HepG2 (cell line): Measurements from ENCODE around the gene NKPD1. TPM values are rescaled to one million over a fixed set of nuclear protein-coding genes. Genes with fewer than 3 reads are reported as not detected.

Source experiments
- ATAC-seq: fragments of 200-7000 bp; cut with Tn5 transposase; 3 replicates; pipeline ENCODE4 v1.9.1; 2020; ENCODE audit warnings: mild to moderate bottlenecking, moderate library complexity
- BruUV-seq: library from RNA; stranded (reverse); fragments of 400-500 nt; replicated peaks from 2 replicates; lab custom pipeline; 2021; lab: Mats Ljungman, UMichigan
- CTCF ChIA-PET: fragments of 300-600 bp; formaldehyde crosslinking; extraction: SDS; loops from one replicate; lab custom pipeline; 2021; ENCODE audit warnings: low total read pairs, inconsistent platforms, low intra/inter-chr PET ratio; lab: Yijun Ruan, JAX
- POLR2A ChIA-PET: fragments of 350-600 bp; sonication (Branson Sonifier 250); formaldehyde crosslinking; loops from one replicate; lab custom pipeline; 2020; ENCODE audit warnings: antibody characterized with exemption, inconsistent platforms; lab: Yijun Ruan, JAX
- DNase-seq: peaks from one replicate; pipeline ENCODE4 v3.0.0-alpha.2; 2015; ENCODE audit warnings: low spot score
- FAIRE-seq: peaks from 3 replicates; lab custom pipeline; 2011; peaks lifted over from hg19 to GRCh38; lab: Jason Lieb, UNC
- H2AFZ ChIP-seq: one replicate; pipeline ENCODE4 v1.6.1; 2011; ENCODE audit warnings: low read length, inconsistent platforms
- H3K27ac ChIP-seq: fragments of 300-600 bp; 3 replicates; pipeline ENCODE4 v1.8.0; 2011; ENCODE audit warnings: mixed run types, mild to moderate bottlenecking, mixed read lengths, low read length, inconsistent platforms; ENCODE audit not compliant: insufficient read depth; ENCODE audit errors: extremely low read length
- H3K27me3 ChIP-seq, 2 experiments: fragments of 200-600 bp in 1 of 2; 2 replicates in 1 of 2; 3 replicates in 1 of 2; pipeline versions ENCODE4 v1.6.0 to v1.8.0; 2011; ENCODE audit warnings: low read length in 2 of 2, mild to moderate bottlenecking in 2 of 2, moderate library complexity in 2 of 2, inconsistent platforms in 1 of 2; ENCODE audit not compliant: insufficient read depth in 2 of 2, control insufficient read depth in 1 of 2
- H3K36me3 ChIP-seq, 2 experiments: fragments of 200-600 bp in 1 of 2; replicated peaks in 1 of 2; 2 replicates in 1 of 2; 3 replicates in 1 of 2; pipeline versions ENCODE4 v1.5.1 to v1.8.0; 2011; ENCODE audit warnings: low read length in 2 of 2, inconsistent platforms in 1 of 2; ENCODE audit not compliant: insufficient read depth in 2 of 2, control insufficient read depth in 1 of 2
- H3K4me1 ChIP-seq: 2 replicates; pipeline ENCODE4 v1.5.1; 2012; ENCODE audit warnings: low read length, inconsistent platforms; ENCODE audit not compliant: insufficient read depth
- H3K4me2 ChIP-seq: 2 replicates; pipeline ENCODE4 v1.6.0; 2011; ENCODE audit warnings: low read depth, low read length, inconsistent platforms
- H3K4me3 ChIP-seq, 3 experiments: fragments of 200-600 bp in 1 of 3; sonication (generic), shearing (Covaris generic) in 1 of 3; replicated peaks in 1 of 3; 2 replicates each; pipeline ENCODE4 v1.5.1; 2011 to 2016; ENCODE audit warnings: low read length in 3 of 3, inconsistent platforms in 2 of 3, low read depth in 2 of 3, mild to moderate bottlenecking in 2 of 3, control low read depth in 1 of 3, mixed read lengths in 1 of 3; ENCODE audit not compliant: insufficient read depth in 1 of 3
- H3K79me2 ChIP-seq: one replicate; pipeline ENCODE4 v1.6.1; 2011; ENCODE audit warnings: low read length, inconsistent platforms; ENCODE audit not compliant: insufficient read depth
- H3K9ac ChIP-seq: 2 replicates; pipeline ENCODE4 v1.6.0; 2011; ENCODE audit warnings: mild to moderate bottlenecking, low read depth, low read length, inconsistent platforms; ENCODE audit not compliant: insufficient read depth
- H3K9me3 ChIP-seq: 2 replicates; pipeline ENCODE4 v1.5.1; 2012; ENCODE audit warnings: mild to moderate bottlenecking, low read length
- H4K20me1 ChIP-seq: 2 replicates; pipeline ENCODE4 v1.6.0; 2011; ENCODE audit warnings: inconsistent platforms, mild to moderate bottlenecking, low read length, moderate library complexity; ENCODE audit not compliant: insufficient read depth
- BHLHE40 ChIP-seq: IDR thresholded peaks from 2 replicates; pipeline ENCODE4 v1.6.1; 2011; ENCODE audit warnings: low read length, improper control_type of control experiment
- FOXC1 ChIP-seq: sonication (generic); formaldehyde crosslinking; IDR thresholded peaks from 2 replicates; pipeline ENCODE4 v1.8.0; 2022; ENCODE audit warnings: mild to moderate bottlenecking, missing genetic modification reagents, borderline replicate concordance
- GLI4 ChIP-seq: sonication (generic); formaldehyde crosslinking; IDR thresholded peaks from 2 replicates; pipeline ENCODE4 v1.5.1; 2020; ENCODE audit warnings: missing genetic modification reagents, mild to moderate bottlenecking, moderate library complexity, borderline replicate concordance
- NR2F2 ChIP-seq: IDR thresholded peaks from 2 replicates; pipeline ENCODE4 v1.6.1; 2012; ENCODE audit warnings: low read depth, inconsistent platforms, borderline replicate concordance
- PHF20 ChIP-seq: sonication (generic); formaldehyde crosslinking; IDR thresholded peaks from 2 replicates; pipeline ENCODE4 v1.5.0; 2020; ENCODE audit warnings: mild to moderate bottlenecking, missing genetic modification reagents
- RXRB ChIP-seq: IDR thresholded peaks from 2 replicates; pipeline ENCODE4 v1.6.1; 2016; ENCODE audit warnings: borderline replicate concordance, missing genetic modification reagents, missing compliant biosample characterization
- SKI ChIP-seq: fragments of 450-650 bp; IDR thresholded peaks from one replicate; pipeline ENCODE4 v1.6.1; 2018; ENCODE audit warnings: mild to moderate bottlenecking; ENCODE audit not compliant: partially characterized antibody
- ZEB1 ChIP-seq: IDR thresholded peaks from 2 replicates; pipeline ENCODE4 v1.6.1; 2012; ENCODE audit warnings: mild to moderate bottlenecking, low read depth, inconsistent platforms; ENCODE audit not compliant: insufficient replicate concordance
- ZNF556 ChIP-seq: sonication (generic); formaldehyde crosslinking; IDR thresholded peaks from 2 replicates; pipeline ENCODE4 v1.4.0; 2020; ENCODE audit warnings: mild to moderate bottlenecking, missing genetic modification reagents, borderline replicate concordance
- ZNF572 ChIP-seq: sonication (generic); formaldehyde crosslinking; IDR thresholded peaks from 2 replicates; pipeline ENCODE4 v1.5.1; 2020; ENCODE audit warnings: mild to moderate bottlenecking, missing genetic modification reagents
- ZNF703 ChIP-seq: sonication (generic); formaldehyde crosslinking; IDR thresholded peaks from 2 replicates; pipeline ENCODE4 v1.5.1; 2020; ENCODE audit warnings: missing genetic modification reagents, mild to moderate bottlenecking, moderate library complexity, borderline replicate concordance
- WGBS: methylation state at CpG from one replicate; pipeline ENCODE4 v1.1.6; 2017; ENCODE audit warnings: low lambda C conversion rate; 5-methylcytosine and 5-hydroxymethylcytosine counted together
- in situ Hi-C: cut with HindIII; loops from 2 replicates; pipeline ENCODE4 v1.10.0; 2017; ENCODE audit warnings: low pct_unique_long_range_greater_than_20kb; ENCODE audit not compliant: extremely low pct_ligation_motif_present
- intact Hi-C: fragments of 100-400 bp; cut with micrococcal nuclease; formaldehyde crosslinking; loops from one replicate; pipeline ENCODE4 v1.10.0; 2022; ENCODE audit not compliant: unreplicated experiment
- polyA plus RNA-seq, 8 experiments: library from polyadenylated mRNA; depleted of rRNA in 3 of 8; stranded (reverse) in 7 of 8; unstranded in 1 of 8; fragments of >200 nt; fragmentation: Illumina TruSeq in 4 of 8; extraction: Trizol in 4 of 8; gene quantifications; 2 replicates each; pipeline versions ENCODE4 v1.2.1 to v1.2.3, GENCODE V29; 2011 to 2016; ENCODE audit warnings: low read depth in 4 of 8, missing spikeins in 1 of 8, mixed read lengths in 1 of 8; ENCODE audit not compliant: insufficient read depth in 1 of 8
- total RNA-seq, 5 experiments: library from RNA; depleted of rRNA; stranded (reverse); fragments of >200 nt; fragmentation: Illumina TruSeq; extraction: Trizol; gene quantifications; 2 replicates each; pipeline ENCODE4 v1.2.3, GENCODE V29; 2016; ENCODE audit warnings: low read depth in 1 of 5
- TF ChIP-seq, protein P1 (sequence below): IDR thresholded peaks from 2 replicates; pipeline ENCODE4 v1.6.1; 2016; ENCODE audit warnings: missing compliant biosample characterization, missing genetic modification reagents, borderline replicate concordance
- TF ChIP-seq, protein P2 (sequence below): IDR thresholded peaks from 2 replicates; pipeline ENCODE4 v1.6.1; 2012; ENCODE audit warnings: low read depth, low read length, improper control_type of control experiment
- TF ChIP-seq, protein P3 (sequence below): sonication (generic); formaldehyde crosslinking; IDR thresholded peaks from 2 replicates; pipeline ENCODE4 v1.4.0; 2020; ENCODE audit warnings: missing genetic modification reagents, low read depth, mild to moderate bottlenecking, borderline replicate concordance
- TF ChIP-seq, protein P4 (sequence below): sonication (generic); formaldehyde crosslinking; conservative IDR thresholded peaks from 2 replicates; pipeline ENCODE4 v1.4.0; 2020; ENCODE audit warnings: missing genetic modification reagents

NKPD1 gene
- total and polyA plus RNA-seq, 2 of the 13 experiments (the other 11 are each of a cell fraction or from before 2014, with no cell fraction given) = 0.03 TPM; not detected in 1

DNA sequence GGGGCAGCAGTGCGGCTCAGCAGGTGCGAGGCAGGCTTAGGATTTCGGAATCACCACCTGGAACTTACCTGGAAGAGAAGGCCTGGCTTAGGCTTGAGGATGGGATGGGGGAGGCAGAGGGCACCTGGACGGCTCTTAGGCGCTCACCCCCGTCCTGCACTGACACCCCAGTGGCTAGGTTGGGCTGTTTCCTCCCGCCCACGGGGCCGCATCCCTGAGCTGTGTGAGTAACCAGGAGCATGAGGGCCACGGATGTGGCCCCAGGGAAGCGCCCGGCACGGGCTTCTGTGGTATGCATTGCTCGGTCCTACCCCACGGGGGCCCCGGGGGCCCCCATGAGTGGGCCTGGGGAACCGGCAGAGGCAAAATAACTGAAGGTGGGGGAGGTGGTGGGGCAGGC, 2.4 kb upstream of the NKPD1 start:
- TF ChIP-seq ZNF703 (CRISPR knock-in tag) (no peak), NR2F2 (no peak), RXRB (no peak), ZNF572 (CRISPR knock-in tag) (no peak), SKI (no peak), FOXC1 (CRISPR knock-in tag) (no peak), ZNF556 (no peak), ZEB1 (no peak), BHLHE40 (no peak), GLI4 (CRISPR knock-in tag) (no peak), PHF20 (CRISPR knock-in tag) (no peak)
- TF ChIP-seq, protein P1, sequence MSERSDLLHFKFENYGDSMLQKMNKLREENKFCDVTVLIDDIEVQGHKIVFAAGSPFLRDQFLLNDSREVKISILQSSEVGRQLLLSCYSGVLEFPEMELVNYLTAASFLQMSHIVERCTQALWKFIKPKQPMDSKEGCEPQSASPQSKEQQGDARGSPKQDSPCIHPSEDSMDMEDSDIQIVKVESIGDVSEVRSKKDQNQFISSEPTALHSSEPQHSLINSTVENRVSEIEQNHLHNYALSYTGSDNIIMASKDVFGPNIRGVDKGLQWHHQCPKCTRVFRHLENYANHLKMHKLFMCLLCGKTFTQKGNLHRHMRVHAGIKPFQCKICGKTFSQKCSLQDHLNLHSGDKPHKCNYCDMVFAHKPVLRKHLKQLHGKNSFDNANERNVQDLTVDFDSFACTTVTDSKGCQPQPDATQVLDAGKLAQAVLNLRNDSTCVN (CRISPR knock-in tag) = no peak
- TF ChIP-seq, protein P2, sequence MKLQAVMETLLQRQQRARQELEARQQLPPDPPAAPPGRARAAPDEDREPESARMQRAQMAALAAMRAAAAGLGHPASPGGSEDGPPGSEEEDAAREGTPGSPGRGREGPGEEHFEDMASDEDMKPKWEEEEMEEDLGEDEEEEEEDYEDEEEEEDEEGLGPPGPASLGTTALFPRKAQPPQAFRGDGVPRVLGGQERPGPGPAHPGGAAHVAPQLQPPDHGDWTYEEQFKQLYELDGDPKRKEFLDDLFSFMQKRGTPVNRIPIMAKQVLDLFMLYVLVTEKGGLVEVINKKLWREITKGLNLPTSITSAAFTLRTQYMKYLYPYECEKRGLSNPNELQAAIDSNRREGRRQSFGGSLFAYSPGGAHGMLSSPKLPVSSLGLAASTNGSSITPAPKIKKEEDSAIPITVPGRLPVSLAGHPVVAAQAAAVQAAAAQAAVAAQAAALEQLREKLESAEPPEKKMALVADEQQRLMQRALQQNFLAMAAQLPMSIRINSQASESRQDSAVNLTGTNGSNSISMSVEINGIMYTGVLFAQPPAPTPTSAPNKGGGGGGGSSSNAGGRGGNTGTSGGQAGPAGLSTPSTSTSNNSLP = no peak
- TF ChIP-seq, protein P3, sequence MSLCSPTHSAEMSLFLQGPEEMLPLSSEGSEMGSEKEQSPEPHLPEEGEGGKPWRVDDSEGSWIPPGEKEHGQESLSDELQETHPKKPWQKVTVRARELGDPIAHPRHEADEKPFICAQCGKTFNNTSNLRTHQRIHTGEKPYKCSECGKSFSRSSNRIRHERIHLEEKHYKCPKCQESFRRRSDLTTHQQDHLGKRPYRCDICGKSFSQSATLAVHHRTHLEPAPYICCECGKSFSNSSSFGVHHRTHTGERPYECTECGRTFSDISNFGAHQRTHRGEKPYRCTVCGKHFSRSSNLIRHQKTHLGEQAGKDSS = no peak
- TF ChIP-seq, protein P4, sequence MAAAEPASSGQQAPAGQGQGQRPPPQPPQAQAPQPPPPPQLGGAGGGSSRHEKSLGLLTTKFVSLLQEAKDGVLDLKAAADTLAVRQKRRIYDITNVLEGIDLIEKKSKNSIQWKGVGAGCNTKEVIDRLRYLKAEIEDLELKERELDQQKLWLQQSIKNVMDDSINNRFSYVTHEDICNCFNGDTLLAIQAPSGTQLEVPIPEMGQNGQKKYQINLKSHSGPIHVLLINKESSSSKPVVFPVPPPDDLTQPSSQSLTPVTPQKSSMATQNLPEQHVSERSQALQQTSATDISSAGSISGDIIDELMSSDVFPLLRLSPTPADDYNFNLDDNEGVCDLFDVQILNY (CRISPR knock-in tag) = no peak
- in situ Hi-C loops = no loop called here
- ChIA-PET POLR2A (no interaction called here), CTCF (interaction anchor here (1.8 kb wide), 1 partner anchor 24 kb away, joined by 8 read pairs; no protein-coding TSS in a partner anchor)
- H3K4me2 ChIP-seq = no peak overlapping the region
- DNase-seq (no peak), ATAC-seq (no peak), FAIRE-seq (no peak)
- no TSS peak for BruUV-seq
- H3K79me2 ChIP-seq = no peaks in the 10 kb centered on the region
- no peaks in the 10 kb centered on the region for H3K9me3 ChIP-seq
- no peaks in the 10 kb centered on the region for H4K20me1 ChIP-seq
- H3K36me3 ChIP-seq = no peaks in the 10 kb centered on the region
- H2AFZ ChIP-seq = no peak overlapping the region
- H3K27ac ChIP-seq = no peak overlapping the region
- WGBS = no CpG with 5 or more reads among the region's 17 CpGs
- H3K9ac ChIP-seq = no peak overlapping the region
- H3K27me3 ChIP-seq = peaks cover 12 to 36% of the 10 kb centered on the region in 2 experiments; a peak in 4 of 5 replicates
- intact Hi-C loops = no loop called here
- peaks cover 91% of the 10 kb centered on the region for H3K4me1 ChIP-seq
- H3K4me3 ChIP-seq = no peak overlapping the region
